Measurements from ENCODE around the gene KBTBD12. TPM values are rescaled to one million over a fixed set of nuclear protein-coding genes. Genes with fewer than 3 reads are reported as not detected.

The KBTBD12 gene
- polyA plus RNA-seq, 1 of the 3 experiments (the other 2 are of a cell fraction), result not detected

- Histone ChIP-seq H3K4me1 (ENCODE audit: control insufficient read depth in 1 of 2, insufficient read depth in 2 of 2, low read depth in 1 of 2, low read length in 1 of 2) (peaks cover 0 to 1% of the 10 kb centered on the region in 2 experiments; a peak in 1 of 4 replicates), H3K9ac (no peak overlapping the region), H3K9me3 (no peaks in the 10 kb centered on the region), H3F3A (replicated peaks; ENCODE audit: insufficient read depth) (no peaks in the 10 kb centered on the region), H3K27me3 (ENCODE audit: insufficient read depth) (no peaks in the 10 kb centered on the region), H2AFZ (ENCODE audit: low read depth) (no peak overlapping the region), H3K9me2 (no peaks in the 10 kb centered on the region), H3K4me3 (ENCODE audit: low read depth in 2 of 2, low read length in 1 of 2) (no peak overlapping the region), H3K79me2 (ENCODE audit: insufficient read depth) (no peaks in the 10 kb centered on the region), H3K36me3 (replicated peaks in 1 of 2; ENCODE audit: control insufficient read depth in 1 of 2, insufficient read depth in 2 of 2, low read length in 1 of 2) (no peaks in the 10 kb centered on the region), H3K27ac (ENCODE audit: low read depth in 2 of 2, low read length in 1 of 2) (no peak overlapping the region), H3K4me2 (no peak overlapping the region), H4K20me1 (ENCODE audit: insufficient read depth) (no peaks in the 10 kb centered on the region)
- TF ChIP-seq CTCF (IDR thresholded peaks at IDR 0.05) (peak; percentile 48), RAD21 (IDR thresholded peaks at IDR 0.05; ENCODE audit: low read length) (peak; percentile 43), SMC3 (IDR thresholded peaks at IDR 0.05; ENCODE audit: low read depth, low read length) (peak; percentile 32; the same call in 1 of the 2 replicates), CHD2 (IDR thresholded peaks at IDR 0.05; ENCODE audit: low read length, partially characterized antibody) (no peak)
- DNase-seq, result peak; percentile 51
- 61% methylated on average over 12 of the region's 12 CpGs for WGBS (ENCODE audit: low lambda C conversion rate)
- ChIA-PET POLR2A (no interaction called here), CTCF (interaction anchor here (0.9 kb wide), 1 partner anchor 11 kb away, joined by 3 read pairs; no protein-coding TSS in a partner anchor)
These were observed 96.1 kb downstream of the KBTBD12 start for GRCh38 chr3:128011140-128011539.

- Histone ChIP-seq H2AFZ (ENCODE audit: low read depth) (no peak overlapping the region), H3F3A (replicated peaks; ENCODE audit: insufficient read depth) (no peaks in the 10 kb centered on the region), H3K36me3 (replicated peaks in 1 of 2; ENCODE audit: control insufficient read depth in 1 of 2, insufficient read depth in 2 of 2, low read length in 1 of 2) (no peaks in the 10 kb centered on the region), H3K9me3 (no peaks in the 10 kb centered on the region), H3K4me1 (ENCODE audit: control insufficient read depth in 1 of 2, insufficient read depth in 2 of 2, low read depth in 1 of 2, low read length in 1 of 2) (no peaks in the 10 kb centered on the region; a peak in 1 of 4 replicates), H3K27me3 (ENCODE audit: insufficient read depth) (no peaks in the 10 kb centered on the region), H3K27ac (ENCODE audit: low read depth in 2 of 2, low read length in 1 of 2) (no peak overlapping the region), H4K20me1 (ENCODE audit: insufficient read depth) (no peaks in the 10 kb centered on the region), H3K4me3 (ENCODE audit: low read depth in 2 of 2, low read length in 1 of 2) (no peak overlapping the region), H3K9ac (no peak overlapping the region), H3K9me2 (no peaks in the 10 kb centered on the region), H3K79me2 (ENCODE audit: insufficient read depth) (no peaks in the 10 kb centered on the region), H3K4me2 (no peak overlapping the region)
- CTCF ChIA-PET, result interaction anchor here (0.6 kb wide), 1 partner anchor 13 kb away, joined by 3 read pairs; no protein-coding TSS in a partner anchor
- no peak for DNase-seq
- no peak for TF ChIP-seq GATA2 (CRISPR knock-in tag; IDR thresholded peaks at IDR 0.05)
- no peak for TF ChIP-seq CHD2 (IDR thresholded peaks at IDR 0.05; ENCODE audit: low read length, partially characterized antibody)
- TF ChIP-seq YY1 (IDR thresholded peaks at IDR 0.05; ENCODE audit: low read depth), result no peak
- TF ChIP-seq TEAD4 (IDR thresholded peaks at IDR 0.05; ENCODE audit: borderline replicate concordance, insufficient read depth), result no peak
- no peak for TF ChIP-seq ZBTB33 (IDR thresholded peaks at IDR 0.05; ENCODE audit: borderline replicate concordance, low read depth)
- no peak for TF ChIP-seq TAF1 (IDR thresholded peaks at IDR 0.05; ENCODE audit: borderline replicate concordance, low read depth, low read length)
- TF ChIP-seq RAD21 (IDR thresholded peaks at IDR 0.05; ENCODE audit: low read length), result no peak
- no peak for TF ChIP-seq TCF12 (IDR thresholded peaks at IDR 0.05)
- TF ChIP-seq NFIC (IDR thresholded peaks at IDR 0.05; ENCODE audit: borderline replicate concordance), result no peak
- no peak for TF ChIP-seq FOSL2 (IDR thresholded peaks at IDR 0.05; ENCODE audit: borderline replicate concordance, low read depth)
- 89% methylated on average over 14 of the region's 14 CpGs for WGBS (ENCODE audit: low lambda C conversion rate)
- POLR2A ChIA-PET, result no interaction called here
These were observed 97.0 kb downstream of the KBTBD12 start for GRCh38 chr3:128012050-128012449.
